ENCODE results near the gene PPP2R2B.
"Not testable (repeated sequence)": the region's sequence is repeated elsewhere in the genome, so short reads cannot be mapped to it uniquely, and the experiment has no call there.

PPP2R2B gene

GRCh38 chr5:146731909-146732659, 146.5 kb downstream of the PPP2R2B start:
- no peak for FAIRE-seq

GRCh38 chr5:146728746-146729145, 149.8 kb downstream of the PPP2R2B start:
- FAIRE-seq = not testable (repeated sequence)

GRCh38 chr5:146726891-146727290, 151.7 kb downstream of the PPP2R2B start:
- no peak for FAIRE-seq

- no peak for FAIRE-seq
Observed at GRCh38 chr5:146726020-146726419, 152.5 kb downstream of the PPP2R2B start.

- no peak for FAIRE-seq
Observed at GRCh38 chr5:146725025-146725424, 153.5 kb downstream of the PPP2R2B start.

GRCh38 chr5:146722361-146722779, 156.2 kb downstream of the PPP2R2B start:
- no peak for FAIRE-seq

- no peak for FAIRE-seq
Observed at GRCh38 chr5:146721073-146721815, 157.3 kb downstream of the PPP2R2B start.

- FAIRE-seq = no peak
Observed at GRCh38 chr5:146720107-146720506, 158.4 kb downstream of the PPP2R2B start.

GRCh38 chr5:146719179-146719578, 159.4 kb downstream of the PPP2R2B start:
- FAIRE-seq = no peak

GRCh38 chr5:146718609-146719008, 159.9 kb downstream of the PPP2R2B start:
- FAIRE-seq = no peak

- no peak for FAIRE-seq
Observed at GRCh38 chr5:146717951-146718350, 160.6 kb downstream of the PPP2R2B start.

- no peak for FAIRE-seq
Observed at GRCh38 chr5:146716636-146717035, 161.9 kb downstream of the PPP2R2B start.

GRCh38 chr5:146710348-146710747, 168.2 kb downstream of the PPP2R2B start:
- FAIRE-seq = no peak

- no peak for FAIRE-seq
Observed at GRCh38 chr5:146707316-146707715, 171.2 kb downstream of the PPP2R2B start.

GRCh38 chr5:146706321-146706972, 172.1 kb downstream of the PPP2R2B start:
- no peak for FAIRE-seq

- no peak for FAIRE-seq
Observed at GRCh38 chr5:146704949-146705665, 173.4 kb downstream of the PPP2R2B start.

- FAIRE-seq = no peak
Observed at GRCh38 chr5:146703899-146704298, 174.7 kb downstream of the PPP2R2B start.

- no peak for FAIRE-seq
Observed at GRCh38 chr5:146703499-146703898, 175.1 kb downstream of the PPP2R2B start.

- FAIRE-seq = no peak
Observed at GRCh38 chr5:146699664-146700418, 178.7 kb downstream of the PPP2R2B start.

GRCh38 chr5:146699138-146699537, 179.4 kb downstream of the PPP2R2B start:
- FAIRE-seq = no peak

- no peak for FAIRE-seq
Observed at GRCh38 chr5:146698651-146699050, 179.9 kb downstream of the PPP2R2B start.

- FAIRE-seq = no peak
Observed at GRCh38 chr5:146697211-146697610, 181.3 kb downstream of the PPP2R2B start.

Measured in colon (tissue), 2 donors.